ENCODE data around the gene MRPL1.

The MRPL1 gene

DNA sequence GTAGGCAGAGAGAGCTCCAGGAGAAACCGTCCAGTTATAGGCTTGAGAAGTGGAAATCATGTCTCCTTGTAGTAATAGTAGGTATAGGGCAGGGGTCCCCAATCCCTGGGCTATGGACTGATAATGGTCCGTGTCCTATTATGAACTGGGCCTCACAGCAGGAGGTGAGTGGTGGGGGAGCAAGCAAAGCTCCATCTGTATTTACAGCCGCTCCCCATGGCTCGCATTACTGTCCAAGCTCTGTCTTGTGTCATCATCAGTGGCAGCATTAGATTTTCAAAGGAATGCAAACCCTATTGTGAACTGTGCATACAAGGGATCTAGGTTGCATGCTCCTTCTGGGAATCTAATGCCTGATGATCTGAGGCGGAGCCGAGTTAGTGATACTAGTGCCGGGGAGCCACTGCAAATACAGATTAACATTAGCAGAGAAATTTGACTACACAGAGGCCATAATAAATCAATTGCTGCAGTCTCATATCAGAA lies 67.6 kb downstream of the MRPL1 start:
- Histone ChIP-seq H3K27me3 (ENCODE audit: insufficient read depth, low read length, poor library complexity, severe bottlenecking) (no peaks in the 10 kb centered on the region), H3K4me3 (ENCODE audit: low read length, poor library complexity, severe bottlenecking) (no peak overlapping the region), H3K36me3 (ENCODE audit: insufficient read depth, low read length) (peaks cover 26% of the 10 kb centered on the region; the same call in 1 of the 2 replicates), H3K4me1 (ENCODE audit: insufficient read depth, low read length, poor library complexity, severe bottlenecking) (no peaks in the 10 kb centered on the region), H3F3A (ENCODE audit: low read depth) (no peaks in the 10 kb centered on the region), H3K9ac (ENCODE audit: low read depth, low read length, poor library complexity, severe bottlenecking) (no peak overlapping the region), H3K4me2 (ENCODE audit: low read depth, low read length, poor library complexity, severe bottlenecking) (no peak overlapping the region), H4K20me1 (ENCODE audit: insufficient read depth, low read length, poor library complexity, severe bottlenecking) (no peaks in the 10 kb centered on the region), H3K79me2 (ENCODE audit: insufficient read depth, low read length) (no peaks in the 10 kb centered on the region), H3K9me2 (replicated peaks; ENCODE audit: low read depth, low read length) (no peaks in the 10 kb centered on the region), H3K9me3 (ENCODE audit: insufficient read depth, low read depth, low read length) (0 out of 2 replicates have a peak, but pooled peaks cover 6% of the 10 kb centered on the region), H2AFZ (ENCODE audit: low read length) (no peak overlapping the region)
- TF ChIP-seq CTCF (conservative IDR thresholded peaks at IDR 0.05; ENCODE audit: low read length) (no peak), EZH2phosphoT487 (IDR thresholded peaks at IDR 0.05; ENCODE audit: borderline replicate concordance) (no peak)

DNA sequence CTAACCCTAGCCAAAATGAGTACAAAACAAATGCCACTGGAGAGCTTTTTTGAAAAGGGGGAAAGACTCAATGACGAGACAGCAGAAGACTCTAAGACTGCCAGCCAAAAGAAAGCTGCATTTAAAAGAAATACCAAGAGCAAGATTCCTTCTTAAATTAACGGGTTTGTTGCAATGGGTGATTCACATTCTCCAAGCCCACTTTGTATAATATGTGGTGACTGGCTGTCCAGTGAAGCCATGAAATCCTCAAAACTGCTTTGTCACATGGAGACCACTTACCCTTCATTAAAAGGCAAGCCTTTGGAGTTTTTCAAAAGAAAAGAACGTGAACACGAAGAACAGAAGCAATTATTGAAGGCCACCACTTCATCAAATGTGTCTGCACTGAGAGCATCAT lies 68.2 kb downstream of the MRPL1 start:
- H3K9me2 ChIP-seq (replicated peaks; ENCODE audit: low read depth, low read length) = no peaks in the 10 kb centered on the region
- no peaks in the 10 kb centered on the region for H3K4me1 ChIP-seq (ENCODE audit: insufficient read depth, low read length, poor library complexity, severe bottlenecking)
- no peak overlapping the region for H2AFZ ChIP-seq (ENCODE audit: low read length)
- no peaks in the 10 kb centered on the region for H3K27me3 ChIP-seq (ENCODE audit: insufficient read depth, low read length, poor library complexity, severe bottlenecking)
- H3F3A ChIP-seq (ENCODE audit: low read depth) = no peaks in the 10 kb centered on the region
- H3K9ac ChIP-seq (ENCODE audit: low read depth, low read length, poor library complexity, severe bottlenecking) = no peak overlapping the region
- no peak for TF ChIP-seq CTCF (conservative IDR thresholded peaks at IDR 0.05; ENCODE audit: low read length)
- H3K79me2 ChIP-seq (ENCODE audit: insufficient read depth, low read length) = no peaks in the 10 kb centered on the region
- H3K4me3 ChIP-seq (ENCODE audit: low read length, poor library complexity, severe bottlenecking) = no peak overlapping the region
- H3K36me3 ChIP-seq (ENCODE audit: insufficient read depth, low read length) = peaks cover 22% of the 10 kb centered on the region; the same call in 1 of the 2 replicates
- H4K20me1 ChIP-seq (ENCODE audit: insufficient read depth, low read length, poor library complexity, severe bottlenecking) = no peaks in the 10 kb centered on the region
- no peak overlapping the region for H3K4me2 ChIP-seq (ENCODE audit: low read depth, low read length, poor library complexity, severe bottlenecking)
- 0 out of 2 replicates have a peak, but pooled peaks cover 2% of the 10 kb centered on the region for H3K9me3 ChIP-seq (ENCODE audit: insufficient read depth, low read depth, low read length)

GRCh38 chr4:77931452-77932135 lies 69.0 kb downstream of the MRPL1 start:
- Histone ChIP-seq H3K9me2 (replicated peaks; ENCODE audit: low read depth, low read length) (no peaks in the 10 kb centered on the region), H3K36me3 (ENCODE audit: insufficient read depth, low read length) (peaks cover 20% of the 10 kb centered on the region; the same call in 1 of the 2 replicates), H4K20me1 (ENCODE audit: insufficient read depth, low read length, poor library complexity, severe bottlenecking) (no peaks in the 10 kb centered on the region), H3K4me2 (ENCODE audit: low read depth, low read length, poor library complexity, severe bottlenecking) (no peak overlapping the region), H3K9ac (ENCODE audit: low read depth, low read length, poor library complexity, severe bottlenecking) (no peak overlapping the region), H3K4me3 (ENCODE audit: low read length, poor library complexity, severe bottlenecking) (no peak overlapping the region), H3K9me3 (ENCODE audit: insufficient read depth, low read depth, low read length) (no peaks in the 10 kb centered on the region), H3K27me3 (ENCODE audit: insufficient read depth, low read length, poor library complexity, severe bottlenecking) (no peaks in the 10 kb centered on the region), H3F3A (ENCODE audit: low read depth) (no peaks in the 10 kb centered on the region), H3K4me1 (ENCODE audit: insufficient read depth, low read length, poor library complexity, severe bottlenecking) (no peaks in the 10 kb centered on the region), H2AFZ (ENCODE audit: low read length) (no peak overlapping the region), H3K79me2 (ENCODE audit: insufficient read depth, low read length) (no peaks in the 10 kb centered on the region)
- TF ChIP-seq EZH2phosphoT487 (IDR thresholded peaks at IDR 0.05; ENCODE audit: borderline replicate concordance) = no peak
- TF ChIP-seq CTCF (conservative IDR thresholded peaks at IDR 0.05; ENCODE audit: low read length) = no peak
